ENCODE results near the gene ACOT11.

DNA sequence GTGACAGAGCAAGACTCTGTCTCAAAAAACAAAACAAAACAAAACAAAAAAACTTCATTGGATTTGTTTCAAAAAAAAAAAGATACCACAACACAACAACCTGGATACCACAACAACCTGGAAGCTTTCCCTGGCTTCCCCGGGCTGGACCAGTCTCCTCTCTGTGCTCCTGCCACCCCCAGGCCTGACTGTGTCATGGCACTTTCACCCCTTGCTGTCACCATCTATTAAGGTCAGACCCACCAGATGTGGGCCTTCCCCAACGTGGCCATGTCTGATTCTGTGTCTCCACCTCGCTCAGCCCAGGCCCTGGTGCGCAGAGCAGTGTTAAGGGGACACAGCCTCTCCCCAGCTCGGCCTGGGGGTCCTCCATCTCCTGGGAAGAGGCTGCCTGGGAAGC lies 28.3 kb upstream of the ACOT11 start:
- TF ChIP-seq, protein P1, sequence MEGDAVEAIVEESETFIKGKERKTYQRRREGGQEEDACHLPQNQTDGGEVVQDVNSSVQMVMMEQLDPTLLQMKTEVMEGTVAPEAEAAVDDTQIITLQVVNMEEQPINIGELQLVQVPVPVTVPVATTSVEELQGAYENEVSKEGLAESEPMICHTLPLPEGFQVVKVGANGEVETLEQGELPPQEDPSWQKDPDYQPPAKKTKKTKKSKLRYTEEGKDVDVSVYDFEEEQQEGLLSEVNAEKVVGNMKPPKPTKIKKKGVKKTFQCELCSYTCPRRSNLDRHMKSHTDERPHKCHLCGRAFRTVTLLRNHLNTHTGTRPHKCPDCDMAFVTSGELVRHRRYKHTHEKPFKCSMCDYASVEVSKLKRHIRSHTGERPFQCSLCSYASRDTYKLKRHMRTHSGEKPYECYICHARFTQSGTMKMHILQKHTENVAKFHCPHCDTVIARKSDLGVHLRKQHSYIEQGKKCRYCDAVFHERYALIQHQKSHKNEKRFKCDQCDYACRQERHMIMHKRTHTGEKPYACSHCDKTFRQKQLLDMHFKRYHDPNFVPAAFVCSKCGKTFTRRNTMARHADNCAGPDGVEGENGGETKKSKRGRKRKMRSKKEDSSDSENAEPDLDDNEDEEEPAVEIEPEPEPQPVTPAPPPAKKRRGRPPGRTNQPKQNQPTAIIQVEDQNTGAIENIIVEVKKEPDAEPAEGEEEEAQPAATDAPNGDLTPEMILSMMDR (conservative IDR thresholded peaks at IDR 0.05 in 1 of 2, IDR thresholded peaks at IDR 0.05 in 1 of 2; ENCODE audit: extremely low read depth in 1 of 2, insufficient read depth in 1 of 2, low read depth in 1 of 2, low read length in 2 of 2), result no peak
- TF ChIP-seq EZH2 (IDR thresholded peaks at IDR 0.05; ENCODE audit: borderline replicate concordance, low read length), result no peak

Measured in mammary epithelial cell (primary cell).